Astrocyte (in vitro differentiated cells and primary cell): ENCODE data around the gene PRKD1.

Experiments used
- CTCF ChIP-seq: IDR thresholded peaks from 2 replicates; pipeline ENCODE4 v1.5.1; 2011; ENCODE audit warnings: low read depth, mild to moderate bottlenecking, inconsistent platforms, low read length, moderate library complexity; ENCODE audit not compliant: insufficient read depth
- EZH2 ChIP-seq: IDR thresholded peaks from 2 replicates; pipeline ENCODE4 v1.6.1; 2012; ENCODE audit warnings: mild to moderate bottlenecking, low read length, inconsistent platforms; ENCODE audit not compliant: insufficient read depth

DNA sequence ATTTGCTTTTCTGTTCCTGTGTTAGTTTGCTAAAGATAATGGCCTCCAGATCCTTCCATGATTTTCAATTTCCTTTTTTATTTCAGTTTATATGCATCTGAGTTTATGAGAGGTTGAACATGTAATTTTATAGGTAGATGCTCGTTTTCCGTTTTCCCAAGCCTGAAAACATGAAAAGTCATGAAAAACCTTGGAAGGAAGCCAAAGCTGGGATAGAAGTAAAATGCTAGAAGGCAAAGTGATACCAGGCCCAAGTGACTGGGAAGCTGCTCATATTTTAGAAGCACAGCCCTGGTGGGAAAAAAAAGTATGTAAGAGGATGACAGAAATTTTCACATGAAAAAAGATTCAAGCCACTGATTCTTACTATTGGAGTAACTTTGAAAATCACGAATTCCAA is 290.8 kb downstream of the PRKD1 start:
- TF ChIP-seq CTCF (no peak), EZH2 (no peak)
